Brain microvascular endothelial cell (primary cell): ENCODE measurements around the gene RPS6KC1.
"Not testable (repeated sequence)": the region's sequence is repeated elsewhere in the genome, so short reads cannot be mapped to it uniquely, and the experiment has no call there.

Experiments
- DNase-seq: peaks from one replicate; pipeline ENCODE4 v3.0.0-alpha.2; 2020
- H3K27ac ChIP-seq: fragments of 250-450 bp; sonication (Bioruptor Pico); 2 replicates; pipeline ENCODE4 v1.5.1; 2020; ENCODE audit warnings: mild to moderate bottlenecking, moderate library complexity
- H3K27me3 ChIP-seq: fragments of 250-450 bp; sonication (Bioruptor Pico); replicated peaks from 2 replicates; pipeline ENCODE4 v1.5.1; 2020; ENCODE audit warnings: mild to moderate bottlenecking
- H3K36me3 ChIP-seq: fragments of 250-450 bp; sonication (Bioruptor Pico); replicated peaks from 2 replicates; pipeline ENCODE4 v1.5.1; 2020; ENCODE audit warnings: mild to moderate bottlenecking
- H3K4me3 ChIP-seq: 2 replicates; pipeline ENCODE4 v1.5.1; 2011; ENCODE audit warnings: low read depth, mild to moderate bottlenecking, control low read depth, low read length, moderate library complexity
- CTCF ChIP-seq: IDR thresholded peaks from 2 replicates; pipeline ENCODE4 v1.5.1; 2011; ENCODE audit warnings: low read depth, mild to moderate bottlenecking, moderate library complexity, low read length, control low read depth, inconsistent platforms; ENCODE audit errors: missing control alignments
- in situ Hi-C: cut with HindIII; loops from 2 replicates; pipeline ENCODE4 v1.10.0; 2017; ENCODE audit warnings: low sequenced_read_pairs, low pct_ligation_motif_present

RPS6KC1 gene

GRCh38 chr1:213136190-213136917 is 85.3 kb downstream of the RPS6KC1 start:
- H3K27ac ChIP-seq, result no peak overlapping the region
- no peak overlapping the region for H3K4me3 ChIP-seq
- in situ Hi-C loops, result no loop called here
- no peaks in the 10 kb centered on the region for H3K36me3 ChIP-seq
- TF ChIP-seq CTCF, result no peak
- DNase-seq, result no peak
- no peaks in the 10 kb centered on the region for H3K27me3 ChIP-seq

GRCh38 chr1:213138391-213138790 is 87.3 kb downstream of the RPS6KC1 start:
- TF ChIP-seq CTCF, result no peak
- H3K4me3 ChIP-seq, result no peak overlapping the region
- in situ Hi-C loops, result no loop called here
- no peaks in the 10 kb centered on the region for H3K27me3 ChIP-seq
- DNase-seq, result no peak
- H3K36me3 ChIP-seq, result no peaks in the 10 kb centered on the region
- H3K27ac ChIP-seq, result peak overlapping the region; percentile 73

- in situ Hi-C loops, result no loop called here
- no peak for TF ChIP-seq CTCF
- H3K27me3 ChIP-seq, result no peaks in the 10 kb centered on the region
- peak overlapping the region; percentile 73 for H3K27ac ChIP-seq
- no peak overlapping the region for H3K4me3 ChIP-seq
- H3K36me3 ChIP-seq, result no peaks in the 10 kb centered on the region
- peak; percentile 75 for DNase-seq
These were observed 87.9 kb downstream of the RPS6KC1 start for GRCh38 chr1:213138892-213139291.

GRCh38 chr1:213148905-213149304 is 97.9 kb downstream of the RPS6KC1 start:
- in situ Hi-C loops, result no loop called here
- TF ChIP-seq CTCF, result no peak
- Histone ChIP-seq H3K4me3 (no peak overlapping the region), H3K27me3 (no peaks in the 10 kb centered on the region), H3K27ac (no peak overlapping the region), H3K36me3 (no peaks in the 10 kb centered on the region)
- DNase-seq, result no peak

- DNase-seq, H3K27ac ChIP-seq, in situ Hi-C loops, H3K36me3 ChIP-seq, H3K4me3 ChIP-seq, H3K27me3 ChIP-seq: not testable (repeated sequence)
These were observed 99.0 kb downstream of the RPS6KC1 start for GRCh38 chr1:213150090-213150489.

- Histone ChIP-seq H3K27me3 (no peaks in the 10 kb centered on the region), H3K4me3 (no peak overlapping the region), H3K36me3 (no peaks in the 10 kb centered on the region), H3K27ac (no peak overlapping the region)
- TF ChIP-seq CTCF, result no peak
- in situ Hi-C loops, result no loop called here
- DNase-seq, result no peak
These were observed 103.1 kb downstream of the RPS6KC1 start for GRCh38 chr1:213154056-213154685.
